OCI-LY7 (cell line): Measurements from ENCODE around the gene SPATA16.

Experiments
- EZH2phosphoT487 ChIP-seq: fragments of 200-600 bp; sonication (generic); IDR thresholded peaks from 2 replicates; pipeline ENCODE4 v1.6.1; 2018; ENCODE audit warnings: low read depth, borderline replicate concordance, mild to moderate bottlenecking, mixed run types, antibody characterized with exemption, low read length, moderate library complexity, mixed read lengths
- TF ChIP-seq, protein P1 (sequence below): fragments of 200-600 bp; sonication (generic); conservative IDR thresholded peaks from 2 replicates; pipeline ENCODE4 v1.5.1; 2014; ENCODE audit warnings: mild to moderate bottlenecking, antibody characterized with exemption, low read length, moderate library complexity, mixed read lengths

DNA sequence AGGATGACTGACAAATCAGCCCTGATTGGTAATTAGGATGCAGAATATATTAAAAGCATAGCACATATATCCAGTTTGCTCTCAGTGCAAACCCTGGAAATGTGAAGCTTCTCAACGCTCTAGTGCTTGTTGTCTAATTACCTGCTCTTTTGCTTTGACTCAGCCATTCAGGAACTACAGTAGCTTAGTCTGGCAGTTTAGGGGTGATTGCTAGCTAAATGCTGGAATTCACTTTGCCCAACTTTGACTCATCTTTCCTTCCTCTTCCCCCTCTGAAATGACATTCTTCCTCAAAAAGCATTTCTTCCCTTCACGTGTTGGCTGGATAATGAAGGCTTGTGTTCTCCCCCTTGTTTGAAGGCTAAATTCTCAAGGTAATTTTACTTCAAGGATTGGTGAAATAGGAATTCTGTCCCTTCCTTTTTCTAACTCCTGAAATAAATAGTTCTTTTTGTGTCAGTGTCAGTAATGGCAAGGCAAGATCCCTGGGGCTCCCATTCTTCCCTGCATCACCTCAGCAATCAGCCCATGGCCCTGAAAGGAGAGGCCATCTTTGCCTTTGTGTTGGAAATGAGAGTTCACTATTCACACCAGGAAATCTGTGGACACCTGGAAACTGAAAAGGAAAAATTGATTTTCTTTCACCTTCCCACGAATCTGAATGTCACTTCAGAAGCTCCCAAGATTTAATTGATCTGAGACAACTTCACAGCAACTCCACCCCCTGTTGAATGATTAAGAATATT is 286.9 kb downstream of the SPATA16 start:
- TF ChIP-seq, protein P1, sequence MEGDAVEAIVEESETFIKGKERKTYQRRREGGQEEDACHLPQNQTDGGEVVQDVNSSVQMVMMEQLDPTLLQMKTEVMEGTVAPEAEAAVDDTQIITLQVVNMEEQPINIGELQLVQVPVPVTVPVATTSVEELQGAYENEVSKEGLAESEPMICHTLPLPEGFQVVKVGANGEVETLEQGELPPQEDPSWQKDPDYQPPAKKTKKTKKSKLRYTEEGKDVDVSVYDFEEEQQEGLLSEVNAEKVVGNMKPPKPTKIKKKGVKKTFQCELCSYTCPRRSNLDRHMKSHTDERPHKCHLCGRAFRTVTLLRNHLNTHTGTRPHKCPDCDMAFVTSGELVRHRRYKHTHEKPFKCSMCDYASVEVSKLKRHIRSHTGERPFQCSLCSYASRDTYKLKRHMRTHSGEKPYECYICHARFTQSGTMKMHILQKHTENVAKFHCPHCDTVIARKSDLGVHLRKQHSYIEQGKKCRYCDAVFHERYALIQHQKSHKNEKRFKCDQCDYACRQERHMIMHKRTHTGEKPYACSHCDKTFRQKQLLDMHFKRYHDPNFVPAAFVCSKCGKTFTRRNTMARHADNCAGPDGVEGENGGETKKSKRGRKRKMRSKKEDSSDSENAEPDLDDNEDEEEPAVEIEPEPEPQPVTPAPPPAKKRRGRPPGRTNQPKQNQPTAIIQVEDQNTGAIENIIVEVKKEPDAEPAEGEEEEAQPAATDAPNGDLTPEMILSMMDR: no peak
- TF ChIP-seq EZH2phosphoT487: no peak
